SU-DHL-6 (cell line): ENCODE results near the gene ERVMER34-1.

Experiments
- H2AFZ ChIP-seq: fragments of 200-600 bp; sonication (generic); 2 replicates; pipeline ENCODE4 v1.6.1; 2014; ENCODE audit warnings: low read depth, mild to moderate bottlenecking, moderate library complexity, mixed read lengths, antibody characterized with exemption, low read length; ENCODE audit not compliant: severe bottlenecking
- H3F3A ChIP-seq: fragments of 200-600 bp; shearing (Covaris generic); 2 replicates; pipeline ENCODE4 v1.6.0; 2016; ENCODE audit warnings: antibody characterized with exemption, mild to moderate bottlenecking; ENCODE audit not compliant: insufficient read depth
- H3K27ac ChIP-seq: fragments of 200-600 bp; sonication (generic); 2 replicates; pipeline ENCODE4 v1.5.1; 2016; ENCODE audit warnings: low read depth, mild to moderate bottlenecking, low read length, moderate library complexity, mixed read lengths
- H3K27me3 ChIP-seq: fragments of 200-600 bp; sonication (generic), shearing (Covaris generic); 2 replicates; pipeline ENCODE4 v1.6.0; 2014; ENCODE audit warnings: mild to moderate bottlenecking, low read length
- H3K36me3 ChIP-seq: fragments of 200-600 bp; sonication (generic); 2 replicates; pipeline ENCODE4 v1.6.1; 2014; ENCODE audit warnings: mild to moderate bottlenecking, low read length, mixed read lengths
- H3K4me2 ChIP-seq: fragments of 300-600, 200-600 bp; shearing (Covaris generic), sonication (generic); 2 replicates; pipeline ENCODE4 v1.6.0; 2014; ENCODE audit warnings: low read length, low read depth, mild to moderate bottlenecking; ENCODE audit not compliant: poor library complexity, severe bottlenecking
- H3K4me3 ChIP-seq: fragments of 200-600 bp; sonication (generic); 2 replicates; pipeline ENCODE4 v1.5.1; 2014; ENCODE audit warnings: antibody characterized with exemption, low read length, mild to moderate bottlenecking, mixed read lengths; ENCODE audit not compliant: insufficient read depth, poor library complexity, severe bottlenecking
- H3K79me2 ChIP-seq: fragments of 200-600 bp; sonication (generic); 2 replicates; pipeline ENCODE4 v1.6.1; 2014; ENCODE audit warnings: mild to moderate bottlenecking, low read length, moderate library complexity; ENCODE audit not compliant: insufficient read depth
- H3K9ac ChIP-seq: fragments of 200-600 bp; sonication (generic); 2 replicates; pipeline ENCODE4 v1.7.0; 2014; ENCODE audit warnings: mild to moderate bottlenecking, low read length
- H3K9me2 ChIP-seq: fragments of 200-600 bp; sonication (generic); replicated peaks from 2 replicates; pipeline ENCODE4 v1.6.1; 2014; ENCODE audit warnings: low read length; ENCODE audit not compliant: insufficient read depth
- H3K9me3 ChIP-seq: fragments of 200-600 bp; sonication (generic); 2 replicates; pipeline ENCODE4 v1.6.1; 2014; ENCODE audit warnings: low read length, mixed read lengths; ENCODE audit not compliant: insufficient read depth
- H4K20me1 ChIP-seq: fragments of 200-600 bp; sonication (generic); 2 replicates; pipeline ENCODE4 v1.6.1; 2014; ENCODE audit warnings: low read depth, mild to moderate bottlenecking, antibody characterized with exemption, low read length, moderate library complexity, mixed read lengths
- CTCF ChIP-seq: fragments of 200-600 bp; sonication (generic); IDR thresholded peaks from one replicate; pipeline ENCODE4 v1.5.1; 2017; ENCODE audit warnings: antibody characterized with exemption, mild to moderate bottlenecking, low read length, moderate library complexity; ENCODE audit not compliant: insufficient read depth, poor library complexity, severe bottlenecking
- EZH2phosphoT487 ChIP-seq: fragments of 200-600 bp; sonication (generic), shearing (Covaris generic); conservative IDR thresholded peaks from 2 replicates; pipeline ENCODE4 v1.6.1; 2018; ENCODE audit warnings: mild to moderate bottlenecking, antibody characterized with exemption, low read length, moderate library complexity, mixed read lengths

The ERVMER34-1 gene

DNA sequence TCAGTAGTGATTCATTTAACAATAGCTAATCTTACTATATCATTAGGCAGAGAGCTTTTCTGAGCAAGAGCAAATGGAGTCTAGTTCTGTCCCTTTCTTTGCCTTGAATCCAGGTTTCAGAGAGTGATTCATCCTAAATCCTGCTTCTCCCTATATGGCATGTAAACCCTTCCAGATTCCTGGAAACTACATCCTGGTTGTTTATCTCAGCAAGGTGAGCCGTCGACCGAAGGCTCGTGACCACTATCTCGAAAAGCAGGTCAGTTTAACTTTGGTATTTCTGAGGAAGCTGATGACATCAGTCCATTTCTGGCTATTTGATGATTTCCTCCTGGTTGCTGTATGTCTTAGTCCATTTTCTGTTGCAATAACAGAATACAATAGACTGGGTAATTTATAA lies 40.7 kb upstream of the ERVMER34-1 start:
- H3F3A ChIP-seq = no peaks in the 10 kb centered on the region
- no peaks in the 10 kb centered on the region for H3K27me3 ChIP-seq
- no peak overlapping the region for H3K4me3 ChIP-seq
- no peaks in the 10 kb centered on the region for H3K9me2 ChIP-seq
- H3K9ac ChIP-seq = no peak overlapping the region
- H2AFZ ChIP-seq = no peak overlapping the region
- no peak for TF ChIP-seq EZH2phosphoT487
- no peak for TF ChIP-seq CTCF
- no peak overlapping the region for H3K27ac ChIP-seq
- H3K4me2 ChIP-seq = no peak overlapping the region
- no peaks in the 10 kb centered on the region for H4K20me1 ChIP-seq
- H3K36me3 ChIP-seq = no peaks in the 10 kb centered on the region
- H3K9me3 ChIP-seq = no peaks in the 10 kb centered on the region
- no peaks in the 10 kb centered on the region for H3K79me2 ChIP-seq

- no peak overlapping the region for H3K27ac ChIP-seq
- H3K9me2 ChIP-seq = no peaks in the 10 kb centered on the region
- H3K4me2 ChIP-seq = no peak overlapping the region
- H3K9ac ChIP-seq = no peak overlapping the region
- H3K79me2 ChIP-seq = no peaks in the 10 kb centered on the region
- no peaks in the 10 kb centered on the region for H3K36me3 ChIP-seq
- no peaks in the 10 kb centered on the region for H3F3A ChIP-seq
- no peak for TF ChIP-seq EZH2phosphoT487
- TF ChIP-seq CTCF = no peak
- no peak overlapping the region for H2AFZ ChIP-seq
- H4K20me1 ChIP-seq = no peaks in the 10 kb centered on the region
- H3K4me3 ChIP-seq = no peak overlapping the region
- H3K27me3 ChIP-seq = no peaks in the 10 kb centered on the region
- no peaks in the 10 kb centered on the region for H3K9me3 ChIP-seq
Measured at GRCh38 chr4:52789774-52790173, 38.5 kb upstream of the ERVMER34-1 start.

DNA sequence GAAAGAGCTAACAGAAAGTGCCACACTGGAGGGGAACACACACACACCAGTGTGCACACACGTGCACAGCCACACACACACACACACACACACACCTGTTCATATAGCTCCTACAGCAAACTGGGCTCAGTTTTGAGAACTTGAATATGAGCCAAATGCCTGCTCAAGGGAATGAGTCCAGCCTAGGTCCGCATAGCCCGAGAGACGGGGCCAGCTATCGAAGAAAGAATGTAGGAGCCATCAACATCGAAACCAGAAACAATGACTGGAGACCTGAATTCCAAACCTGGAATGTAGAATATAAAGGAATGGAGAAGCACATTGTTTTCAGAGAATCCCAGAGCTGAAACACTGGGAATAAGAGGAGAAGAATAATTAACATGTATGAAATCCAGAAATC lies 37.6 kb upstream of the ERVMER34-1 start:
- H3K4me3 ChIP-seq = no peak overlapping the region
- no peak overlapping the region for H2AFZ ChIP-seq
- H3K36me3 ChIP-seq = no peaks in the 10 kb centered on the region
- no peak overlapping the region for H3K27ac ChIP-seq
- no peaks in the 10 kb centered on the region for H3K27me3 ChIP-seq
- no peaks in the 10 kb centered on the region for H3K9me3 ChIP-seq
- no peaks in the 10 kb centered on the region for H3K79me2 ChIP-seq
- H4K20me1 ChIP-seq = no peaks in the 10 kb centered on the region
- no peak overlapping the region for H3K4me2 ChIP-seq
- H3K9me2 ChIP-seq = no peaks in the 10 kb centered on the region
- no peaks in the 10 kb centered on the region for H3F3A ChIP-seq
- TF ChIP-seq EZH2phosphoT487 (no peak), CTCF (no peak)
- H3K9ac ChIP-seq = no peak overlapping the region

- Histone ChIP-seq H3K9me2 (no peaks in the 10 kb centered on the region), H3F3A (no peaks in the 10 kb centered on the region), H3K36me3 (no peaks in the 10 kb centered on the region), H3K9ac (no peak overlapping the region), H3K27me3 (no peaks in the 10 kb centered on the region), H3K9me3 (no peaks in the 10 kb centered on the region), H2AFZ (no peak overlapping the region), H3K27ac (no peak overlapping the region), H3K79me2 (no peaks in the 10 kb centered on the region), H3K4me2 (no peak overlapping the region), H3K4me3 (no peak overlapping the region), H4K20me1 (no peaks in the 10 kb centered on the region)
- no peak for TF ChIP-seq EZH2phosphoT487
- TF ChIP-seq CTCF = no peak
Measured at GRCh38 chr4:52783069-52783468, 31.8 kb upstream of the ERVMER34-1 start.
